ENCODE measurements around the gene HAP1. TPM values are rescaled to one million over a fixed set of nuclear protein-coding genes. Genes with fewer than 3 reads are reported as not detected.

The HAP1 gene, protein sequence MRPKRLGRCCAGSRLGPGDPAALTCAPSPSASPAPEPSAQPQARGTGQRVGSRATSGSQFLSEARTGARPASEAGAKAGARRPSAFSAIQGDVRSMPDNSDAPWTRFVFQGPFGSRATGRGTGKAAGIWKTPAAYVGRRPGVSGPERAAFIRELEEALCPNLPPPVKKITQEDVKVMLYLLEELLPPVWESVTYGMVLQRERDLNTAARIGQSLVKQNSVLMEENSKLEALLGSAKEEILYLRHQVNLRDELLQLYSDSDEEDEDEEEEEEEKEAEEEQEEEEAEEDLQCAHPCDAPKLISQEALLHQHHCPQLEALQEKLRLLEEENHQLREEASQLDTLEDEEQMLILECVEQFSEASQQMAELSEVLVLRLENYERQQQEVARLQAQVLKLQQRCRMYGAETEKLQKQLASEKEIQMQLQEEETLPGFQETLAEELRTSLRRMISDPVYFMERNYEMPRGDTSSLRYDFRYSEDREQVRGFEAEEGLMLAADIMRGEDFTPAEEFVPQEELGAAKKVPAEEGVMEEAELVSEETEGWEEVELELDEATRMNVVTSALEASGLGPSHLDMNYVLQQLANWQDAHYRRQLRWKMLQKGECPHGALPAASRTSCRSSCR
- 1 to 10 TPM in 1 of 4 donors, not detected in 3; 2.2 TPM for total RNA-seq

DNA sequence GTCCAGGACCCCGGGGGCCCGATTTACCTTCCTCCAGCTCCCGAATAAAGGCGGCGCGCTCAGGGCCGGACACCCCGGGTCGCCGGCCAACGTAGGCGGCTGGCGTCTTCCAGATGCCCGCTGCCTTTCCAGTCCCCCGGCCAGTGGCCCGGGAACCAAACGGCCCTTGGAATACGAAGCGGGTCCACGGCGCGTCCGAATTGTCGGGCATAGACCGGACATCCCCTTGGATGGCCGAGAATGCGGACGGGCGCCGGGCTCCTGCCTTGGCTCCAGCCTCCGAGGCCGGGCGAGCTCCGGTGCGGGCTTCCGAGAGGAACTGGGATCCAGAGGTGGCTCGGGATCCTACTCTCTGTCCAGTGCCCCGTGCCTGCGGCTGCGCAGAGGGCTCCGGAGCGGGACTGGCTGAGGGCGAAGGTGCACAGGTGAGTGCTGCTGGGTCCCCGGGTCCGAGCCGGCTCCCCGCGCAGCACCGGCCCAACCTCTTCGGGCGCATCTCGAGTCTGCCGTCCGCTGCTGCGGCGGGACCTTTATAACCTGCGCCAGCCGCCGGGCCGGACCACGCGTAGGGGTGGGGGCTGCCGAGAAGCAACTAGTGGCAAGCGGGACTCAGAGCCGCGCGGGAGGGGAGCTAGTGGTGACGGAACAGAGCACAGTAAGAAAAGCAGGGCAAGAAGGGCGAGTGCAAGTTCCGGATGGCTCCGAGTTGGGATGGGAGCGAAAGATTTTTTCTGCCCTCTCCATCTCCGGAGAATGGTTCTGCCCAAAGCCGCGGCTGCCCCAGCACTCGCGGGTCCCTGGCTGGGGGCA is at the start of gene HAP1:
Gene HAP1 (minus strand): TSS at position 505 of the 810 bp plus-strand sequence. CDS start 9 bp downstream, at position 496.
- H3K4me3 ChIP-seq: peak within 1 kb of the TSS; percentile 29 to 35
- peaks cover 11 to 12% of the 10 kb centered on the region in 2 donors for H3K27me3 ChIP-seq
- H3K27ac ChIP-seq: no peak within 1 kb of the TSS
- TF ChIP-seq POLR2A (IDR thresholded peaks at IDR 0.05): peak; percentile 27 to 63
- no peak for TF ChIP-seq CTCF (IDR thresholded peaks at IDR 0.05)
- peaks cover 0 to 7% of the 10 kb centered on the region in 2 donors for H3K4me1 ChIP-seq
- no peaks in the 10 kb centered on the region for H3K36me3 ChIP-seq
- no peaks in the 10 kb centered on the region for H3K9me3 ChIP-seq
- intact Hi-C loops (cut with DNase I; ENCODE audit: low total_unique reads): no loop called here
- peak in 1 of 2 donors; percentile 37 for DNase-seq

DNA sequence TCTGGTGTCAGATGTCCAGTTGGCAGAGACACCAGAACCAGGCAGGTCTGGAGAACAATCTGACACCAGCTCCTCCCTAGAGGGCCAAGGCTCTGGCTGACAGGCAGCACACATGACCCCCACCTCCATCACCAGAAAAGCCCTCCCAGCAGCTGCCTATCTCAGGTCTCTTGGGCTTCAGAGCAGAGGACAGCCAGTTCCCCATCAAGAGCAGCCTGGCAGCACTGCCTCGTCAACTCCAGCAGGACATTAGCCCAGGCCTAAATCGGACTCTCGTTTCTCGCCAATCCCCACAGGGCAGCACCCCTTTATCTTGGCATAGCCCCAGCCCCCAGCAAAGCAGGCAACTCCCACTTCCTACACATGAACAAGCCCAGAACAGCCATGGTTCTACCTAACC is 47.7 kb upstream of the HAP1 start:
- H3K4me1 ChIP-seq: peaks cover 0 to 21% of the 10 kb centered on the region in 2 donors
- H3K27ac ChIP-seq: peak overlapping the region; percentile 44 to 79
- peak in 1 of 2 donors; percentile 47 for DNase-seq

DNA sequence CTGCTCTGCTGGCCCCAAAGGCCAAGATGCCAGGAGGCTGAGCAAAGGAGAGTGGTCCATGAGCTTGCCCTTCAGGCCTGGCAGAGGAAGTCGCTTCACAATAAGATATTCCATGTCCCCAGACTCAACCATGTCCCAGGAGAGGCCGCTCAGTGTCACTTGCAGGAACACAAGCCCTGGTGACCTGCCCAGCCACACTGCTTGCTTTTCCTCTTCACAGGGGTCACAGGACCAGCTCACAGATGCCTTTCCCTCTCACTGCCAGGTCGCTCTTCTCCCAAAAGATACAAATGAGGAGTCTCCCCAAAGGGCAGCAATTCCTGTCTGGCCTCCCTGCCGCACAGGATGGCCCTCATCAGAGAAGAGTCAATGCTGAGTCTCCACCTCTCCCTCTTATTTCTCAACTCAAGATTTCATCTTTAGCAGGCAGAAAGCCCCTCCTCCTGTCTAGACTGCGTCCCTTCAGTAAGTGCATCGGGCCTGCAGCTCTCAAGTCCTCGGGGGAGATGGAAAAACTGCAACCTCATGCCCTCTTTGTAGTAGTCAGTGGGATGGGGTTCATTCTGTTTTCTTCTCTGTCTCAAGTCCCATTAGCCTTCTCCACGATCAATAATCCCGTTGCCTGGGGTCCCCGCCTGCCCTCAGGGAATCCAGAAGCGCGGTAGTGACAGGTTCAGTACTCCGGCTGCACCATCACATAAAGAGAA is 47.1 kb upstream of the HAP1 start:
- Histone ChIP-seq H3K27ac (peak overlapping the region; percentile 44 to 79), H3K27me3 (no peaks in the 10 kb centered on the region), H3K9me3 (no peaks in the 10 kb centered on the region), H3K36me3 (no peaks in the 10 kb centered on the region), H3K4me1 (peaks cover 0 to 27% of the 10 kb centered on the region in 2 donors), H3K4me3 (no peak overlapping the region)
- no peak for TF ChIP-seq POLR2A (IDR thresholded peaks at IDR 0.05)
- no peak for TF ChIP-seq CTCF (IDR thresholded peaks at IDR 0.05)
- no peak for DNase-seq
- intact Hi-C loops (cut with DNase I; ENCODE audit: low total_unique reads): no loop called here

More for the DNA sequence above, 47.7 kb upstream of the HAP1 start:
- TF ChIP-seq CTCF (IDR thresholded peaks at IDR 0.05): no peak
- no peak for TF ChIP-seq POLR2A (IDR thresholded peaks at IDR 0.05)
- H3K9me3 ChIP-seq: no peaks in the 10 kb centered on the region
- no peaks in the 10 kb centered on the region for H3K36me3 ChIP-seq
- H3K4me3 ChIP-seq: no peak overlapping the region
- intact Hi-C loops (cut with DNase I; ENCODE audit: low total_unique reads): no loop called here
- no peaks in the 10 kb centered on the region for H3K27me3 ChIP-seq

GRCh38 chr17:41779954-41780353 is 45.5 kb upstream of the HAP1 start:
- TF ChIP-seq CTCF (IDR thresholded peaks at IDR 0.05) (no peak), POLR2A (IDR thresholded peaks at IDR 0.05) (no peak)
- intact Hi-C loops (cut with DNase I; ENCODE audit: low total_unique reads): no loop called here
- H3K9me3 ChIP-seq: no peaks in the 10 kb centered on the region
- no peak for DNase-seq
- peak overlapping the region; percentile 20 to 31 for H3K27ac ChIP-seq
- H3K4me3 ChIP-seq: no peak overlapping the region
- H3K4me1 ChIP-seq: peaks cover 0 to 40% of the 10 kb centered on the region in 2 donors
- no peaks in the 10 kb centered on the region for H3K27me3 ChIP-seq
- H3K36me3 ChIP-seq: no peaks in the 10 kb centered on the region
